Liver (tissue), 9 donors: ENCODE results near the gene RLN1. TPM values are rescaled to one million over a fixed set of nuclear protein-coding genes. Genes with fewer than 3 reads are reported as not detected.

ENCODE experiments used
- DNase-seq: peaks from one replicate; pipeline ENCODE4 v3.0.0-alpha.2; 2017; ENCODE audit warnings: low spot score
- H3K27ac ChIP-seq, 2 donors: one replicate each; pipeline ENCODE4 v1.7.0; 2013; ENCODE audit warnings: inconsistent platforms in 2 of 2, low read length in 2 of 2, control low read depth in 1 of 2, low read depth in 1 of 2, mild to moderate bottlenecking in 1 of 2
- H3K27me3 ChIP-seq, 4 donors: one replicate each; pipeline versions ENCODE4 v1.6.1 to v1.7.0; 2013; ENCODE audit warnings: low read length in 3 of 4, inconsistent platforms in 1 of 4, mild to moderate bottlenecking in 1 of 4, moderate library complexity in 1 of 4; ENCODE audit not compliant: control insufficient read depth in 4 of 4, insufficient read depth in 4 of 4
- H3K36me3 ChIP-seq, 4 donors: one replicate each; pipeline versions ENCODE4 v1.6.1 to v1.7.0; 2013; ENCODE audit warnings: low read length in 3 of 4, mild to moderate bottlenecking in 3 of 4, low read depth in 1 of 4, moderate library complexity in 1 of 4; ENCODE audit not compliant: control insufficient read depth in 4 of 4, insufficient read depth in 3 of 4
- H3K4me1 ChIP-seq, 4 donors: one replicate each; pipeline versions ENCODE4 v1.6.1 to v1.7.0; 2013; ENCODE audit warnings: low read length in 3 of 4, mild to moderate bottlenecking in 3 of 4, moderate library complexity in 1 of 4; ENCODE audit not compliant: control insufficient read depth in 4 of 4, insufficient read depth in 4 of 4
- H3K4me3 ChIP-seq, 3 donors: one replicate each; pipeline versions ENCODE4 v1.6.1 to v1.7.0; 2013; ENCODE audit warnings: low read length in 3 of 3, control low read depth in 1 of 3, low read depth in 1 of 3, mild to moderate bottlenecking in 1 of 3
- H3K9ac ChIP-seq, 2 donors: one replicate each; pipeline ENCODE4 v1.7.0; 2013; ENCODE audit warnings: low read length in 2 of 2, mild to moderate bottlenecking in 2 of 2, moderate library complexity in 2 of 2, control low read depth in 1 of 2, low read depth in 1 of 2
- H3K9me3 ChIP-seq, 4 donors: one replicate each; pipeline versions ENCODE4 v1.6.1 to v1.7.0; 2013; ENCODE audit warnings: low read length in 3 of 4; ENCODE audit not compliant: control insufficient read depth in 4 of 4
- ATF3 ChIP-seq: IDR thresholded peaks from 2 replicates; pipeline ENCODE4 v1.6.1; 2016; ENCODE audit warnings: antibody characterized with exemption
- CTCF ChIP-seq: fragments of 150-350 bp; IDR thresholded peaks from 2 replicates; pipeline ENCODE4 v1.5.1; 2017; ENCODE audit warnings: improper control_type of control experiment, low read depth, low read length; ENCODE audit not compliant: missing input control
- EGR1 ChIP-seq, 2 donors: IDR thresholded peaks; 2 replicates each; pipeline ENCODE4 v1.6.1; 2016 to 2018; ENCODE audit warnings: antibody characterized with exemption in 2 of 2, low read depth in 2 of 2
- FOXA1 ChIP-seq: IDR thresholded peaks from 2 replicates; pipeline ENCODE4 v1.6.1; 2016; ENCODE audit warnings: antibody characterized with exemption
- FOXA2 ChIP-seq: IDR thresholded peaks from 2 replicates; pipeline ENCODE4 v1.6.1; 2016; ENCODE audit warnings: antibody characterized with exemption
- GABPA ChIP-seq, 2 donors: IDR thresholded peaks in 1 of 2; conservative IDR thresholded peaks in 1 of 2; 2 replicates each; pipeline ENCODE4 v1.6.1; 2016; ENCODE audit warnings: antibody characterized with exemption in 2 of 2, mild to moderate bottlenecking in 1 of 2, moderate library complexity in 1 of 2
- HNF4A ChIP-seq, 2 donors: conservative IDR thresholded peaks; 2 replicates each; pipeline ENCODE4 v1.6.1; 2016; ENCODE audit warnings: antibody characterized with exemption in 2 of 2, mild to moderate bottlenecking in 2 of 2
- HNF4G ChIP-seq: IDR thresholded peaks from 2 replicates; pipeline ENCODE4 v1.6.1; 2016; ENCODE audit warnings: antibody characterized with exemption
- JUND ChIP-seq, 2 donors: IDR thresholded peaks; 2 replicates each; pipeline ENCODE4 v1.6.1; 2016; ENCODE audit warnings: antibody characterized with exemption in 2 of 2
- NR2F2 ChIP-seq: IDR thresholded peaks from 2 replicates; pipeline ENCODE4 v1.6.1; 2016; ENCODE audit warnings: antibody characterized with exemption
- RAD21 ChIP-seq, 2 donors: IDR thresholded peaks; 2 replicates each; pipeline ENCODE4 v1.6.1; 2016; ENCODE audit warnings: antibody characterized with exemption in 2 of 2, mild to moderate bottlenecking in 2 of 2
- RXRA ChIP-seq, 2 donors: IDR thresholded peaks; 2 replicates each; pipeline ENCODE4 v1.6.1; 2017 to 2018; ENCODE audit warnings: antibody characterized with exemption in 2 of 2, mild to moderate bottlenecking in 1 of 2
- SP1 ChIP-seq: IDR thresholded peaks from 2 replicates; pipeline ENCODE4 v1.6.1; 2018; ENCODE audit warnings: antibody characterized with exemption, mild to moderate bottlenecking
- TAF1 ChIP-seq: conservative IDR thresholded peaks from 2 replicates; pipeline ENCODE4 v1.6.1; 2016; ENCODE audit warnings: antibody characterized with exemption, mild to moderate bottlenecking
- YY1 ChIP-seq: IDR thresholded peaks from 2 replicates; pipeline ENCODE4 v1.6.1; 2016; ENCODE audit warnings: antibody characterized with exemption, mild to moderate bottlenecking
- WGBS: extraction: QIAGEN DNeasy Blood & Tissue Kit; methylation state at CpG from one replicate; pipeline ENCODE4 v1.1.7; 2013; 5-methylcytosine and 5-hydroxymethylcytosine counted together
- polyA plus RNA-seq, 2 donors: library from polyadenylated mRNA; stranded (reverse) in 1 of 2; unstranded in 1 of 2; fragments of 200-250 nt in 1 of 2; fragments of >200 nt in 1 of 2; fragmentation: Nextera tagmentation in 1 of 2; extraction: Ambion mirVana in 1 of 2; gene quantifications; one replicate each; pipeline versions ENCODE4 v1.2.1 to v1.2.3, GENCODE V29; 2013 to 2015
- total RNA-seq, 2 donors: library from RNA; depleted of rRNA; stranded (reverse); fragments of >200 nt; gene quantifications; one replicate each; pipeline ENCODE4 v1.2.3, GENCODE V29; 2014
- TF ChIP-seq, protein P1 (sequence below): IDR thresholded peaks from 2 replicates; pipeline ENCODE4 v1.6.1; 2016; ENCODE audit warnings: antibody characterized with exemption
- TF ChIP-seq, protein P2 (sequence below): IDR thresholded peaks from 2 replicates; pipeline ENCODE4 v1.6.1; 2016; ENCODE audit warnings: antibody characterized with exemption, mild to moderate bottlenecking
- TF ChIP-seq, protein P3 (sequence below): IDR thresholded peaks from 2 replicates; pipeline ENCODE4 v1.6.1; 2016; ENCODE audit warnings: antibody characterized with exemption
- donor health status: healthy.
- donor health status: healthy.
- donor health status: healthy.
- donor health status: healthy.
- donor health status: healthy.

The RLN1 gene
- total and polyA plus RNA-seq, 4 donors: 0.17 TPM; not detected in 3

DNA sequence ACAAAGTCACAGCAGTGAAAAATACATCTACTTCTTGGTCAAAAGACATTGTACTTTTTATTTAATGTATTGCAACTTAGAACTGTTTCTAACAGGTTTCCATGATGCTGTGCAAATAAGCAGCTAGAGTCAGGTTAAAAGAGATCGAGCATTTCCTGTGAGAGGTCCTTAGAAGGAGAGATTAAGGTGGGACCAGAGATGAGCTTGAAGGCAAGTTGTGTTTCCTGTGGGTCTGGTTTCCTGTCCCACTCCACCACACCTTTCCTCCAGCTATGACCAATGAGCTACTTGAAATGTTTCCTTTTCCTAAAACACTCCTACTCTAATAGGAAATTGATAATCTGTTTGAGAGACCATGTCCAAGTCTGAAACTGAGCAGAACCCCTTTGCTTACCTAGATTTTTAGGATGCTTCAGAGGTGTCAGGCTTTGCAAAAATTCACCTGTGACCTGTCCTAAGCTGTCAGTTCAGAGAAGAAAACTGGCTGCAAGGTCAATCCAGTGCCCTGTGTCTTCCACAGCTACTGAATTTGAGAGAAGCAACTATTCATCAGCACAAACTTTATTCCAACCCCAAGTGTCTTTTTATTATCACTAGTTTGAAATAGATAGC lies 13.1 kb upstream of the RLN1 start:
- Histone ChIP-seq H3K9ac (no peak overlapping the region), H3K4me1 (no peaks in the 10 kb centered on the region), H3K27me3 (no peaks in the 10 kb centered on the region), H3K27ac (no peak overlapping the region), H3K9me3 (peaks cover 0 to 3% (median 2%) of the 10 kb centered on the region in 4 donors), H3K36me3 (peaks cover 0 to 7% (median 0%) of the 10 kb centered on the region in 4 donors), H3K4me3 (no peak overlapping the region)
- TF ChIP-seq YY1 (no peak), HNF4G (no peak), HNF4A (conservative IDR thresholded peaks at IDR 0.05) (no peak), GABPA (IDR thresholded peaks at IDR 0.05 in 1 of 2, conservative IDR thresholded peaks at IDR 0.05 in 1 of 2) (no peak), EGR1 (IDR thresholded peaks at IDR 0.05; ENCODE audit: low read depth in 2 of 2) (no peak), FOXA2 (no peak), FOXA1 (no peak), RXRA (IDR thresholded peaks at IDR 0.05) (no peak), SP1 (no peak), NR2F2 (no peak)
- TF ChIP-seq, protein P1, sequence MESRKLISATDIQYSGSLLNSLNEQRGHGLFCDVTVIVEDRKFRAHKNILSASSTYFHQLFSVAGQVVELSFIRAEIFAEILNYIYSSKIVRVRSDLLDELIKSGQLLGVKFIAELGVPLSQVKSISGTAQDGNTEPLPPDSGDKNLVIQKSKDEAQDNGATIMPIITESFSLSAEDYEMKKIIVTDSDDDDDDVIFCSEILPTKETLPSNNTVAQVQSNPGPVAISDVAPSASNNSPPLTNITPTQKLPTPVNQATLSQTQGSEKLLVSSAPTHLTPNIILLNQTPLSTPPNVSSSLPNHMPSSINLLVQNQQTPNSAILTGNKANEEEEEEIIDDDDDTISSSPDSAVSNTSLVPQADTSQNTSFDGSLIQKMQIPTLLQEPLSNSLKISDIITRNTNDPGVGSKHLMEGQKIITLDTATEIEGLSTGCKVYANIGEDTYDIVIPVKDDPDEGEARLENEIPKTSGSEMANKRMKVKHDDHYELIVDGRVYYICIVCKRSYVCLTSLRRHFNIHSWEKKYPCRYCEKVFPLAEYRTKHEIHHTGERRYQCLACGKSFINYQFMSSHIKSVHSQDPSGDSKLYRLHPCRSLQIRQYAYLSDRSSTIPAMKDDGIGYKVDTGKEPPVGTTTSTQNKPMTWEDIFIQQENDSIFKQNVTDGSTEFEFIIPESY: no peak
- TF ChIP-seq, protein P2, sequence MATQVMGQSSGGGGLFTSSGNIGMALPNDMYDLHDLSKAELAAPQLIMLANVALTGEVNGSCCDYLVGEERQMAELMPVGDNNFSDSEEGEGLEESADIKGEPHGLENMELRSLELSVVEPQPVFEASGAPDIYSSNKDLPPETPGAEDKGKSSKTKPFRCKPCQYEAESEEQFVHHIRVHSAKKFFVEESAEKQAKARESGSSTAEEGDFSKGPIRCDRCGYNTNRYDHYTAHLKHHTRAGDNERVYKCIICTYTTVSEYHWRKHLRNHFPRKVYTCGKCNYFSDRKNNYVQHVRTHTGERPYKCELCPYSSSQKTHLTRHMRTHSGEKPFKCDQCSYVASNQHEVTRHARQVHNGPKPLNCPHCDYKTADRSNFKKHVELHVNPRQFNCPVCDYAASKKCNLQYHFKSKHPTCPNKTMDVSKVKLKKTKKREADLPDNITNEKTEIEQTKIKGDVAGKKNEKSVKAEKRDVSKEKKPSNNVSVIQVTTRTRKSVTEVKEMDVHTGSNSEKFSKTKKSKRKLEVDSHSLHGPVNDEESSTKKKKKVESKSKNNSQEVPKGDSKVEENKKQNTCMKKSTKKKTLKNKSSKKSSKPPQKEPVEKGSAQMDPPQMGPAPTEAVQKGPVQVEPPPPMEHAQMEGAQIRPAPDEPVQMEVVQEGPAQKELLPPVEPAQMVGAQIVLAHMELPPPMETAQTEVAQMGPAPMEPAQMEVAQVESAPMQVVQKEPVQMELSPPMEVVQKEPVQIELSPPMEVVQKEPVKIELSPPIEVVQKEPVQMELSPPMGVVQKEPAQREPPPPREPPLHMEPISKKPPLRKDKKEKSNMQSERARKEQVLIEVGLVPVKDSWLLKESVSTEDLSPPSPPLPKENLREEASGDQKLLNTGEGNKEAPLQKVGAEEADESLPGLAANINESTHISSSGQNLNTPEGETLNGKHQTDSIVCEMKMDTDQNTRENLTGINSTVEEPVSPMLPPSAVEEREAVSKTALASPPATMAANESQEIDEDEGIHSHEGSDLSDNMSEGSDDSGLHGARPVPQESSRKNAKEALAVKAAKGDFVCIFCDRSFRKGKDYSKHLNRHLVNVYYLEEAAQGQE: no peak
- WGBS: 76% methylated on average over 1 of the region's 1 CpG
- DNase-seq: no peak

- Histone ChIP-seq H3K4me1 (no peaks in the 10 kb centered on the region), H3K9ac (no peak overlapping the region), H3K9me3 (no peaks in the 10 kb centered on the region), H3K36me3 (no peaks in the 10 kb centered on the region), H3K27ac (no peak overlapping the region), H3K27me3 (no peaks in the 10 kb centered on the region), H3K4me3 (no peak overlapping the region)
- WGBS: 78% methylated on average over 4 of the region's 4 CpGs
- DNase-seq: no peak
- TF ChIP-seq ATF3 (no peak), HNF4A (conservative IDR thresholded peaks at IDR 0.05) (no peak), FOXA2 (no peak), TAF1 (no peak), HNF4G (no peak), YY1 (no peak), RXRA (IDR thresholded peaks at IDR 0.05) (no peak), EGR1 (IDR thresholded peaks at IDR 0.05; ENCODE audit: low read depth in 2 of 2) (no peak), JUND (IDR thresholded peaks at IDR 0.05) (no peak), RAD21 (IDR thresholded peaks at IDR 0.05) (no peak), FOXA1 (no peak), CTCF (no peak), NR2F2 (no peak), SP1 (no peak)
- TF ChIP-seq, protein P3, sequence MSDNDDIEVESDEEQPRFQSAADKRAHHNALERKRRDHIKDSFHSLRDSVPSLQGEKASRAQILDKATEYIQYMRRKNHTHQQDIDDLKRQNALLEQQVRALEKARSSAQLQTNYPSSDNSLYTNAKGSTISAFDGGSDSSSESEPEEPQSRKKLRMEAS: no peak
- TF ChIP-seq, protein P2: no peak
- TF ChIP-seq, protein P1: no peak
These were observed 3.0 kb downstream of the RLN1 start for GRCh38 chr9:5336688-5337087.
